Naive thymus-derived CD8-positive, alpha-beta T cell (primary cell): ENCODE results near the gene GLRX5. TPM values are rescaled to one million over a fixed set of nuclear protein-coding genes. Genes with fewer than 3 reads are reported as not detected.
A peak's percentile ranks its signal among the peaks of the same experiment; 100 is the strongest.

Experiments used
- ATAC-seq, 2 donors: fragments of 150-1000 bp; cut with Tn5 transposase in 1 of 2; sonication (Bioruptor Pico), chemical (Tn5 transposase) in 1 of 2; 1 replicate in 1 of 2; 2 replicates in 1 of 2; pipeline ENCODE4 v1.10.0; 2021; ENCODE audit warnings: mild to moderate bottlenecking in 2 of 2, moderate library complexity in 2 of 2
- POLR2A ChIA-PET: fragments of 350-600 bp; sonication (Branson Sonifier 250); formaldehyde crosslinking; loops from one replicate; lab custom pipeline; 2021; ENCODE audit warnings: antibody characterized with exemption; lab: Charles Lee
- DNase-seq, 10 donors: peaks; one replicate each; pipeline versions ENCODE4 v3.0.0 to v3.0.0-alpha.2; 2020 to 2022
- H3K27ac Mint-ChIP-seq, 10 donors: one replicate each; pipeline ENCODE4 v1.8.0; 2020 to 2022; ENCODE audit warnings: mild to moderate bottlenecking in 10 of 10, mixed read lengths in 10 of 10, moderate library complexity in 4 of 10, inconsistent platforms in 1 of 10
- H3K27me3 Mint-ChIP-seq, 5 donors: one replicate each; pipeline ENCODE4 v1.8.0; 2021 to 2022; ENCODE audit warnings: mixed read lengths in 5 of 5
- H3K36me3 Mint-ChIP-seq, 3 donors: one replicate each; pipeline ENCODE4 v1.8.0; 2020 to 2022; ENCODE audit warnings: mixed read lengths in 3 of 3, mild to moderate bottlenecking in 2 of 3, inconsistent platforms in 1 of 3
- H3K4me1 Mint-ChIP-seq, 4 donors: one replicate each; pipeline ENCODE4 v1.8.0; 2021 to 2022; ENCODE audit warnings: mixed read lengths in 4 of 4
- H3K4me3 Mint-ChIP-seq, 10 donors: one replicate each; pipeline ENCODE4 v1.8.0; 2020 to 2022; ENCODE audit warnings: mild to moderate bottlenecking in 10 of 10, mixed read lengths in 10 of 10, moderate library complexity in 6 of 10, inconsistent platforms in 1 of 10
- H3K9me3 Mint-ChIP-seq, 9 donors: one replicate each; pipeline ENCODE4 v1.8.0; 2020 to 2022; ENCODE audit warnings: mixed read lengths in 9 of 9, mild to moderate bottlenecking in 3 of 9, inconsistent platforms in 1 of 9, moderate library complexity in 1 of 9
- polyA plus RNA-seq, 3 donors: library from polyadenylated mRNA; unstranded; fragments of 300-500 nt; fragmentation: Illumina TruSeq; gene quantifications; one replicate each; pipeline ENCODE4 v1.2.3, GENCODE V29; 2021
- total RNA-seq, 8 experiments: library from RNA in 2 of 8; stranded (reverse) in 2 of 8; gene quantifications; one replicate each; pipeline ENCODE4 v1.2.3 and lab custom pipeline; 2021 to 2026

The GLRX5 gene
- total and polyA plus RNA-seq, 5 experiments from 2014 or later = 17.9 to 87.6 (median 61.6) TPM

DNA sequence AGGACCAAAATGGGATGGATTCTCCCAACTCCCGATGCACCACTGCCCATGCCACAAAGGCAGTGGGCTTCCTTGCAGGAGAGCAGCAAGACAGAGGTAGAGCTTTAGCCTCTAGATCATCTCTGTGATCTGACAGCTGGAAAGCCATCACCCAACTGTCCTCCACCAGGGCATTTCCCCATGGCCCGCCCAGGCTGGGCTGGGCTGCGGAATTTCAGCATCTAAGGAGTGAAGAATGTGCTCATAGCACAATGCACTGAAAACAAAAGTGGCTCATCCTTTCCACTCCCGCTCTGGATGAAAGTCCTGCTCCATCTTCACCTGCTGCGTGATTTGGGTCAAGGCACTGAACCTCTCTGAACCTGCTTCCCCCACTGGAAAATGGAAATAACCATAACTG lies 24.0 kb upstream of the GLRX5 start:
- POLR2A ChIA-PET = interaction anchor here (1.6 kb wide), 1 partner anchor 13 kb away, joined by 5 read pairs; no protein-coding TSS in a partner anchor
- H3K4me3 Mint-ChIP-seq = no peak overlapping the region
- H3K9me3 Mint-ChIP-seq = no peaks in the 10 kb centered on the region
- DNase-seq (no peak), ATAC-seq (no peak)
- peaks cover 33 to 83% (median 82%) of the 10 kb centered on the region in 4 donors for H3K4me1 Mint-ChIP-seq
- peak overlapping the region in 4 of 10 donors; percentile 37 to 78 (median 58) for H3K27ac Mint-ChIP-seq
- H3K36me3 Mint-ChIP-seq = peaks cover 0 to 27% (median 1%) of the 10 kb centered on the region in 3 donors
- no peaks in the 10 kb centered on the region for H3K27me3 Mint-ChIP-seq

DNA sequence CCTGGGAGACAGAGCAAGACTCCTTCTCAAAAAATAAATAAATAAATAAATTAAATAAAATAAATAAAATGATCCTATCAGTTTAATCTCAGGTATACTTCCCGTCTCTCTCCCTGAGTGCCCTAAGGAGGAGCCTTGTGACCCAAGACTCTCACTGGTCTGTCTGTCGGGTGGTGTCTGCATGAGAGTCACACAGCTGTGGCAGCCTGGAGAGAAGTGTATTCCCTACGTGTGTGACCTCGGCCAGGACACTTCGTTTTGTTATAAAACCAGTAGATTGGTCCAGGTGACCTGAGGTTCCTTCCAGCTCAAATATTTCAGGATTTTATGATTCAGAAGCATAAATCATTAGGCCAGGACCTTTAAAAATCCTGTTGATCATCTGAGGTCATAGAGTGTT lies 23.2 kb upstream of the GLRX5 start:
- peaks cover 34 to 76% (median 76%) of the 10 kb centered on the region in 4 donors for H3K4me1 Mint-ChIP-seq
- no peaks in the 10 kb centered on the region for H3K27me3 Mint-ChIP-seq
- no peak for DNase-seq
- no peak overlapping the region for H3K4me3 Mint-ChIP-seq
- POLR2A ChIA-PET = interaction anchor here (1.4 to 16.9 kb wide), 3 partner anchors 12 to 45 kb away, joined by 4 to 398 read pairs (median 5); partner anchors contain the start of gene GLRX5
- H3K36me3 Mint-ChIP-seq = peaks cover 0 to 22% (median 1%) of the 10 kb centered on the region in 3 donors
- no peaks in the 10 kb centered on the region for H3K9me3 Mint-ChIP-seq
- no peak for ATAC-seq
- H3K27ac Mint-ChIP-seq = peak overlapping the region in 8 of 10 donors; percentile 3 to 89 (median 61)

DNA sequence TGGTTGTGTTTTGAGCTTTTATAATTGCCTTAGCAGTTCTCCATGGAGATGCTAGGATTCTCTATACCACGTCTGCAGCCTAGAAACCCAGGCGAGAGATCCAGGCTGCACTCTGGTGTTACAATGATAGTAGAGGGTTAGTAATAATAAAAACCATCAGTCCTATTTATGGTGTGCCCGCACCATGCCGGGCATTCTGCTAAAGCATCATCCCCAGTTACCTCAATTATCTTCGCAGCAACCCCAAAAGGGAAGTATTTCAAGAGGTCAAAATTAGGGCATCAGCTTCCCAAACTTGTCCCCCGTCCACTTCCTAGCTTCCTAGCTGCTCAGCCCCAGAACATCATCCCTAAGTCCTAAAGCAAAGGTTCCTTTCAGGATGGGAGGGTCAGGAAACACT lies 21.6 kb upstream of the GLRX5 start:
- POLR2A ChIA-PET = interaction anchor here (1.4 to 16.9 kb wide), 4 partner anchors 12 to 47 kb away, joined by 4 to 398 read pairs (median 29); partner anchors contain the start of gene GLRX5
- no peaks in the 10 kb centered on the region for H3K9me3 Mint-ChIP-seq
- peaks cover 0 to 18% (median 0%) of the 10 kb centered on the region in 3 donors for H3K36me3 Mint-ChIP-seq
- H3K27me3 Mint-ChIP-seq = no peaks in the 10 kb centered on the region
- peaks cover 43 to 75% (median 75%) of the 10 kb centered on the region in 4 donors for H3K4me1 Mint-ChIP-seq
- DNase-seq = no peak
- H3K4me3 Mint-ChIP-seq = peak overlapping the region in 2 of 10 donors; percentile 4 to 20
- ATAC-seq = no peak
- peak overlapping the region in 8 of 10 donors; percentile 7 to 89 (median 41) for H3K27ac Mint-ChIP-seq

DNA sequence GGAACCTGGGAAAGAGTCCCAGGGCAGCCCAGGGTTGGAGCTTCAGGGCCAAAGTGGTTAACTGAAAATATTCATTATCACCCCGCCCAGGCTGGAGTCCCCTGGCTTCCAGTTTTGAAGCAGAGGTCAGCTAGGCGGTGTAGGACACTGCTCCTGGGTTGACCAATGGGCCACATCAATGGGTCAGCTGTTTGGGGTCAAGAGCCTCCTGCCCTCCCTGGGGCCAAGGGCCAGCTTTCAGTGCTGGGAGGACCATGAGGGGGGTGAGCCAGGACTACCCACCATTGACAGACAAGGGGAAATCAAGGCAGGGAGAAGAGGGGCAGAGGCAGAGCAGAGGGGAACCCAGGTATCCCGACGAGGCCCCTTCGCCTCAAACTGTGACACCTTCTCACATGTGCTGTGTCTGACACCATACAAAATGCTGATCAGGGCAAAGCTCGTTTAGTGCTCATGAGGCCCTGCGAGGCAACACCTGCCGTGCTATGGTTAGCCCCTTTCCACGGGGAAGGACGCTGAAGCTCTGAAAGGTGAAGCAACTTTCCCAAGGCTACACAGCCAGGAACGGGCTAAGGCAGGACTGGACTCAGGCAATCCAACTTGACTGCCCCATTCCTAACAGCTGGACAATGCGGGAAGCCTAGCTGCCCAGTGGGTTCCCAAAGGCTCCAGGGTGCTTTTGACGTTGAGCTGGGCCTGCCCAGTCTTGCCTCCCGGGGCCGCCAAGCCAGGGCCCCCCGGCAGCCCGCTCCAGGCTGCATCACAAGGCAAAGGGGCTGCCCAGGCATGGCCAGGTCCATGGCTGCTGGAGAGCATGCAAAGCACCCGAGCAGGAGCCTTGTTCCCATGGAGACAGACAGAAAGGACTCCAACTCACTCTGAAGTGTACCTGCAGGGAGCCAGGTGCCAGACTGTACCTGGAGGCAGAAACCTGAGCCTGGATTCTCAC lies 20.4 kb upstream of the GLRX5 start:
- Mint-ChIP-seq H3K4me1 (peaks cover 43 to 77% (median 75%) of the 10 kb centered on the region in 4 donors), H3K27ac (peak overlapping the region; percentile 77 to 92 (median 88)), H3K36me3 (peaks cover 0 to 14% (median 0%) of the 10 kb centered on the region in 3 donors), H3K4me3 (peak overlapping the region; percentile 86 to 95 (median 88)), H3K9me3 (no peaks in the 10 kb centered on the region), H3K27me3 (no peaks in the 10 kb centered on the region)
- DNase-seq (no peak), ATAC-seq (no peak)
- POLR2A ChIA-PET = interaction anchor here (1.1 to 16.9 kb wide), 6 partner anchors 10 to 72 kb away, joined by 4 to 398 read pairs (median 17); partner anchors contain the start of gene GLRX5

DNA sequence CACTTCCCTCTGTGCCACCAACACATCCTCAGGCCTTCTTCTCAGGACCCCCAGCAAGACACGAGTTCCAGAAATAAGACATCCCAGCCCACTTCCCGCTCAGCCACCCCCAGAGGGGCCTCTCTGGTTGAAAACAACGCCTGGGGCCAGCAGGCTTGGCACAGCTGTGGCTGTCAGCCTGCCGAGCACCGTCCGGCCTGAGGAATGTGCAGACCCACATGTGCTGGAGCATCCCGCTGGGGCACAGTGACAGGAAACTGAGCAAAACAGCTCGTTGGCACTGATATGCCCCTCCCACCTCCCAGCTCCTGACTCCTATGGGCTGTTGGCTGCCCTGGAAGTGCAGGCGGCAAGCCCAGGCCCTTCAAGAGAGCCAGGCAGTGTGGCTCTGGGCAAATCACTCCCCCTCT lies 19.8 kb upstream of the GLRX5 start:
- Mint-ChIP-seq H3K36me3 (peaks cover 0 to 9% (median 0%) of the 10 kb centered on the region in 3 donors), H3K27me3 (no peaks in the 10 kb centered on the region), H3K9me3 (no peaks in the 10 kb centered on the region), H3K4me3 (peak overlapping the region; percentile 86 to 95 (median 88)), H3K27ac (peak overlapping the region; percentile 80 to 92 (median 88)), H3K4me1 (peaks cover 44 to 77% (median 75%) of the 10 kb centered on the region in 4 donors)
- no peak for DNase-seq
- ATAC-seq = peak in 1 of 2 donors; percentile 4
- POLR2A ChIA-PET = interaction anchor here (0.9 to 16.9 kb wide), 7 partner anchors 11 to 72 kb away, joined by 3 to 398 read pairs (median 5); partner anchors contain the start of gene GLRX5

DNA sequence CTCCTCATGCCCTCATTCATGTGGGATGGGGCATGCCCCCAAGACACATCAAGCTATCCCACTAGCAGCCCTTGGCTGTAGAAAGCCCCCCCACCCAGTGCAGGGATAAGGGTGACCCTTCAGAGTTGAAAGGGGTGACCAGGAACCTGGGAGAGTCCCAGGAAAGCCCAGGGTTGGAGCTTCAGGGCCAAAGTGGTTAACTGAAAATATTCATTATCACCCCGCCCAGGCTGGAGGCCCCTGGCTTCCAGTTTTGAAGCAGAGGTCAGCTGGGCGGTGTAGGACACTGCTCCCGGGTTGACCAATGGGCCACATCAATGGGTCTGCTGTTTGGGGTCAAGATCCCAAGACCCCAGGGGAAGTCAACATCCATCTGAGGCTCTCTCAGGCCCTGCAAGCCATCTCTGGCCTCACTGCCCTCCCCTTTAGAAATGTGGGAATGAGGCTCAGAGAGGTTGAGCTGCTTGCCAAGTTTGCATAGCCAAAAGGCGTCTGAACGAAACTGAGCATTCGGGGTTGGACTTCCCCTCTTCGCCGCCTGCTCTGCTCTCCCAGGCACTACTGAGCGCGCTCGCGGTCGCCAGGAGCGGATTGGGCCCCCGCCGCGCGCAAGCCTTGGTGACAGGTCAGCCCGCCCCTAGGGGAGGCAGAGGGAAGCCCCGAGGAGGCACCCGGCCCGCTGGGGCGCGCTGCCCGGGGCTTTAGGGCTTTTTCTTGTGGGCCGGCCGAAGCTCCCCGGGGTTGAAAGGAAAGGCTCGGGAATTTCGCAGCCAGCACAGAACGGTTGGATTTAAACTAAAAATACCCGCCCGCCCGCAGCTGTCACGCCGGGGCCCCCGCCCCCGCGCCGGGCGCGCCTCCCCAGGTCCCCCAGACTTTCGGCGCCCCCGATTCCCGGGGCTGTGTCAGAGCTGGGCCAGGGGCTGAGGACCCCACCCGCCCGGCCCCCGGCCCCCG lies 19.0 kb upstream of the GLRX5 start:
- Mint-ChIP-seq H3K9me3 (no peaks in the 10 kb centered on the region), H3K27ac (peak overlapping the region; percentile 80 to 96 (median 91)), H3K27me3 (no peaks in the 10 kb centered on the region), H3K36me3 (peaks cover 0 to 7% (median 0%) of the 10 kb centered on the region in 3 donors), H3K4me3 (peak overlapping the region; percentile 86 to 95 (median 88)), H3K4me1 (peaks cover 44 to 77% (median 74%) of the 10 kb centered on the region in 4 donors)
- ATAC-seq (peak; percentile 81 to 93), DNase-seq (peak; percentile 76 to 85 (median 79))
- POLR2A ChIA-PET = interaction anchor here (0.7 to 16.9 kb wide), 12 partner anchors 9 to 73 kb away, joined by 3 to 398 read pairs (median 4); partner anchors contain the start of gene GLRX5

DNA sequence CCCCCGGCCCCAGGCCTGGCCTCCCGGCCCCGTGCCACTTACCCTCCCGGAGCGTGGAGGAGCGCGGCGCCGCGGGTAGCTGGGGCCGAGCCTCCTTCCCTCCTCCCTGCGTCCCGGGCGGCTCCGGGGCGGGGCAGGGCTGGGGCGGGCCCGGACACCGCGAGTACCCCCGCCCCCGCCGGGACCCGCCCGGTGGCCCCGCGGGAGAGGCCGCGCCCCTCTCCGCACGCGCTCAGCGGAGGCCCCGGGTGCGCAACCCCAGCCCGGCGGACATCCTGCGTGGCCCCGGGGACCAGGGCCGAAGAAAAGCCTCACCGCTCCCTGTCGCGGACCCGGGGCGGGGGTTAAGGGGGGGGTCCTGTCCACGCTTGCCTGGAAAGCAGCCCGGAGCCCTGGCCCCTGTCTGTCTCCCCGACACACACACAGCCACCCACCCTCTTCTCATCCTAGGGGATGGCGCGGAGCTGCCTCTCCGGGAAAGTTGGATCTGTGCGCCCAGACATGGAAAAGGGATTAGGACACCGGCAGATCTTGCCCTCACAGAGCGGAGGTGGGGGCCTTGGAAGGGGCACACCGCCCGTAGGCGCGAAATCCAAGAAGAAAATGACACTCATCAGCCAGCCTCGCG lies 18.2 kb upstream of the GLRX5 start, which contains the start of gene SYNE3:
Gene SYNE3, minus strand, starts transcription at position 97 of the 628 bp plus-strand sequence. CDS start 40,829 bp downstream, outside the sequence.
- DNase-seq (peak in 8 of 10 donors; percentile 26 to 74 (median 42)), ATAC-seq (peak; percentile 57 to 62)
- POLR2A ChIA-PET = interaction anchor here (0.7 to 16.9 kb wide), 9 partner anchors 9 to 50 kb away, joined by 3 to 398 read pairs (median 4); partner anchors contain the start of gene GLRX5
- H3K4me1 Mint-ChIP-seq = peaks cover 41 to 77% (median 72%) of the 10 kb centered on the region in 4 donors
- H3K27ac Mint-ChIP-seq = peak within 1 kb of the TSS; percentile 83 to 99 (median 96)
- peaks cover 0 to 6% (median 0%) of the 10 kb centered on the region in 3 donors for H3K36me3 Mint-ChIP-seq
- H3K4me3 Mint-ChIP-seq = peak within 1 kb of the TSS; percentile 86 to 95 (median 88)
- H3K27me3 Mint-ChIP-seq = no peaks in the 10 kb centered on the region
- no peaks in the 10 kb centered on the region for H3K9me3 Mint-ChIP-seq

DNA sequence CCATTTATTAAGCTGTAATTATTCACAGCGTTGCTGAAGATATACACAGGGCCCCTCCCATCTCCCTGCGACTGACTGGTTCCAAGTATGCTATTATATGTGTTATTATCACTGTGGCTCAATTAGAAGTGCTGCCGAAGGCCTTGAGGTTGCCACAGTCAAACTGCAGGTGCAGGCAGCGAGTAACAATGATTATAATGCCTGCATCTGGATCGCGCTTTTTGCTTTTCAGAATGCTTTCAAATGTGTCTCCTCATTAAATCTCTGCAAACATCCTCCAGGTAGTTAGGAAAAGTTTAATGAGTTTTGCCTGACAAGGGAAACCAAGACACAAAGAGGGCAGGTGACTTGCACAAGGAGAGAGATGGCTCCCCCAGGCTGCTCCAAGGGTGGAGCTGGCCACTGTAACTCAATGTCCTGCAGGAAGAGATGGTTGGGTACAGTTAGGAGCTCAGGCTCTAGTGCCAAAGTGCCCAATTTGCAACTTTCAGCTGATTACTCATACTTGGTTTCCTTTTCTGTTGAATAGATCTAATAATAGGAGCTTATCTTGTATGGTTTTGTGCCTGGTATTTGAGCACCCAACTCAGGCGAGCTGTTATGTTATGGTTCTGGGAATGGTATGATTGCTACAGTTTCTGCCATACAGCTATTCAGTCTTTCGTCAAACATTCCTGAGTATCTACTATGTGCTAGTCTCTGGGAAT lies 16.7 kb upstream of the GLRX5 start:
- Mint-ChIP-seq H3K4me3 (peak overlapping the region; percentile 70 to 89 (median 84)), H3K27ac (peak overlapping the region; percentile 81 to 99 (median 96)), H3K36me3 (no peaks in the 10 kb centered on the region), H3K27me3 (no peaks in the 10 kb centered on the region), H3K9me3 (no peaks in the 10 kb centered on the region), H3K4me1 (peaks cover 47 to 84% (median 78%) of the 10 kb centered on the region in 4 donors)
- no peak for ATAC-seq
- POLR2A ChIA-PET = interaction anchor here (0.7 to 16.9 kb wide), 6 partner anchors 9 to 74 kb away, joined by 4 to 398 read pairs (median 6); partner anchors contain the start of gene GLRX5
- peak in 1 of 10 donors; percentile 18 for DNase-seq

DNA sequence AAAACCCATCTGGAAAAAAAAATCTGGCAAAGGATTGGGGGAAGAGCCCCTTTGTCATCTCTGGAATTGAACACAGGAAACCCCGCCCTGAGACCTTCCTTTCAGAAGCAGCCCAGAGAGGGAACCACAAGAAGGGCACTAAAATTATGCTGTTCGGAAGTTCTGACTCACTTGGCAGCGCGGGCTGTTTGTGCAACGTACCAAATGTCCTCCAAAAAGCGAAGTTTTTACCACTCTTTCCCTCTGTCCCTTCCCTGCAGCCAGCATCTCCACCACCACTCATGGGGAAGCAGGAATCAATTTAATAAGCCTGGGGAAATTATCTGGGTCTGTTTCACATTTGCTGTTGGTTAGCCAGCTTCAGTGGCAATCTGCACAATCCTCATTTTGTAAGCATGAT lies 15.2 kb upstream of the GLRX5 start:
- peak overlapping the region; percentile 86 to 99 (median 96) for H3K27ac Mint-ChIP-seq
- H3K9me3 Mint-ChIP-seq = no peaks in the 10 kb centered on the region
- H3K4me1 Mint-ChIP-seq = peaks cover 54 to 85% (median 81%) of the 10 kb centered on the region in 4 donors
- no peaks in the 10 kb centered on the region for H3K36me3 Mint-ChIP-seq
- peak overlapping the region; percentile 67 to 89 (median 83) for H3K4me3 Mint-ChIP-seq
- peak in 9 of 10 donors; percentile 27 to 84 (median 59) for DNase-seq
- POLR2A ChIA-PET = interaction anchor here (1.0 to 16.9 kb wide), 8 partner anchors 11 to 362 kb away, joined by 3 to 398 read pairs (median 6); partner anchors contain the start of genes DICER1 and GLRX5
- peak; percentile 18 to 38 for ATAC-seq
- H3K27me3 Mint-ChIP-seq = no peaks in the 10 kb centered on the region

DNA sequence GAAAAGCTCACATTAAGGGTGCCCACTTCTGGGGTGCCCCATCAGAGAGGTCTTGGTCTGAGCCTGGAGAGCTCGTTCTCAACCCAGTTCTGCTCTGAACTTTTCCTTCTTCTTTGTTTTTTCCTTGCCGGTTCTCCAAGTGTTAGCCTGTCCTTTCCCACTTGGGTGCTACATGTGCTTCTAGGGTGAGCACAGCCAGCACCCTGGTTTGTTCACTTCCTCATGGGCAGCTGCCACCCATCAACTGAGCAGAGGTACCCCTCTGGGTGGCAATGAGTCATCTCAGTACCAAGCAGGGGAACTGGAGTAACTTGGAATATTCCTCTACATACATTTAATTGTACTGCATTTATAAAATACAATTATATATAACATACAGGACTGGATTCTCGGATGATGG lies 14.5 kb upstream of the GLRX5 start:
- Mint-ChIP-seq H3K27ac (peak overlapping the region; percentile 86 to 99 (median 96)), H3K36me3 (no peaks in the 10 kb centered on the region), H3K4me1 (peaks cover 52 to 85% (median 81%) of the 10 kb centered on the region in 4 donors), H3K4me3 (peak overlapping the region; percentile 67 to 89 (median 83)), H3K9me3 (no peaks in the 10 kb centered on the region), H3K27me3 (no peaks in the 10 kb centered on the region)
- DNase-seq (peak in 1 of 10 donors; percentile 21), ATAC-seq (no peak)
- POLR2A ChIA-PET = interaction anchor here (1.1 to 16.9 kb wide), 6 partner anchors 10 to 363 kb away, joined by 3 to 398 read pairs (median 5); partner anchors contain the start of genes DICER1 and GLRX5
